GM12878 (cell line): ENCODE results near the gene KLHL24. TPM values are rescaled to one million over a fixed set of nuclear protein-coding genes. Genes with fewer than 3 reads are reported as not detected.
"Not testable (repeated sequence)": the region's sequence is repeated elsewhere in the genome, so short reads cannot be mapped to it uniquely, and the experiment has no call there.

Source experiments
- ATAC-seq: fragments of 200-7000 bp; cut with Tn5 transposase; 3 replicates; pipeline ENCODE4 v1.9.1; 2020; ENCODE audit warnings: mild to moderate bottlenecking, moderate library complexity
- BruUV-seq: library from RNA; stranded (reverse); fragments of 400-500 nt; replicated peaks from 2 replicates; lab custom pipeline; 2021; lab: Mats Ljungman, UMichigan
- CTCF ChIA-PET: fragments of 300-600 bp; sonication (Branson Sonifier 250); formaldehyde crosslinking; extraction: SDS; loops from one replicate; lab custom pipeline; 2021; ENCODE audit warnings: inconsistent platforms; lab: Yijun Ruan, JAX
- POLR2A ChIA-PET: fragments of 350-600 bp; formaldehyde crosslinking; extraction: SDS; loops from one replicate; lab custom pipeline; 2021; ENCODE audit warnings: inconsistent platforms; lab: Charles Lee
- RAD21 ChIA-PET: fragments of 300-600 bp; sonication (Branson Sonifier 250); formaldehyde crosslinking; loops from one replicate; lab custom pipeline; 2023; ENCODE audit warnings: antibody characterized with exemption; ENCODE audit not compliant: unreplicated experiment; lab: Charles Lee
- SMC1A ChIA-PET: fragments of 300-600 bp; sonication (Branson Sonifier 250); formaldehyde crosslinking; loops from one replicate; lab custom pipeline; 2023; ENCODE audit not compliant: unreplicated experiment, uncharacterized antibody; lab: Charles Lee
- DNase-seq: peaks from one replicate; pipeline ENCODE4 v3.0.0-alpha.2; 2011; ENCODE audit warnings: low read depth, low spot score
- FAIRE-seq: peaks from 3 replicates; lab custom pipeline; 2011; peaks lifted over from hg19 to GRCh38; lab: Jason Lieb, UNC
- H2AFZ ChIP-seq: 2 replicates; pipeline ENCODE4 v1.6.0; 2011; ENCODE audit warnings: low read depth, low read length, control low read depth; ENCODE audit not compliant: control insufficient read depth
- H3K27ac ChIP-seq: 2 replicates; pipeline ENCODE4 v1.5.1; 2011; ENCODE audit warnings: control low read depth; ENCODE audit not compliant: control insufficient read depth, insufficient read depth
- H3K27me3 ChIP-seq, 2 experiments: replicated peaks in 1 of 2; 2 replicates each; pipeline versions ENCODE4 v1.6.0 to v1.6.1; 2011; ENCODE audit warnings: low read length in 1 of 2; ENCODE audit not compliant: control insufficient read depth in 2 of 2, insufficient read depth in 2 of 2
- H3K36me3 ChIP-seq, 2 experiments: 2 replicates each; pipeline ENCODE4 v1.5.1; 2011; ENCODE audit warnings: low read length in 1 of 2; ENCODE audit not compliant: control insufficient read depth in 2 of 2, insufficient read depth in 2 of 2
- H3K4me1 ChIP-seq: 2 replicates; pipeline ENCODE4 v1.6.1; 2011; ENCODE audit warnings: mild to moderate bottlenecking, low read length, moderate library complexity, mixed read lengths; ENCODE audit not compliant: control insufficient read depth, insufficient read depth
- H3K4me2 ChIP-seq: 2 replicates; pipeline ENCODE4 v1.6.0; 2011; ENCODE audit warnings: control low read depth; ENCODE audit not compliant: control insufficient read depth, insufficient read depth
- H3K4me3 ChIP-seq: fragments of 200-600 bp; sonication (generic); 2 replicates; pipeline ENCODE4 v1.5.1; 2016
- H3K79me2 ChIP-seq: 2 replicates; pipeline ENCODE4 v1.6.0; 2011; ENCODE audit warnings: low read length; ENCODE audit not compliant: control insufficient read depth, insufficient read depth
- H3K9ac ChIP-seq: 2 replicates; pipeline ENCODE4 v1.8.0; 2011; ENCODE audit warnings: low read length, control low read depth, mixed read lengths; ENCODE audit not compliant: control insufficient read depth, insufficient read depth
- H3K9me3 ChIP-seq: replicated peaks from 3 replicates; pipeline ENCODE4 v1.5.1; 2011; ENCODE audit warnings: mild to moderate bottlenecking, low read length; ENCODE audit not compliant: control insufficient read depth, insufficient read depth
- H4K20me1 ChIP-seq: 2 replicates; pipeline ENCODE4 v1.6.0; 2011; ENCODE audit not compliant: control insufficient read depth, insufficient read depth
- DPF2 ChIP-seq: fragments of 450-650 bp; IDR thresholded peaks from 2 replicates; pipeline ENCODE4 v1.6.1; 2017; ENCODE audit warnings: mild to moderate bottlenecking
- STAT1 ChIP-seq: fragments of 450-650 bp; conservative IDR thresholded peaks from 2 replicates; pipeline ENCODE4 v1.6.1; 2014; ENCODE audit warnings: antibody characterized with exemption, mild to moderate bottlenecking
- TCF7 ChIP-seq: IDR thresholded peaks from 2 replicates; pipeline ENCODE4 v1.6.1; 2014; ENCODE audit warnings: antibody characterized with exemption, borderline replicate concordance
- WGBS: methylation state at CpG from one replicate; pipeline ENCODE4 v1.1.6; 2016; ENCODE audit warnings: low lambda C conversion rate; ENCODE audit not compliant: insufficient replicate concordance, insufficient coverage; ENCODE audit errors: missing lambda C conversion rate; 5-methylcytosine and 5-hydroxymethylcytosine counted together
- in situ Hi-C: fragments of 300-500 bp; cut with MboI; formaldehyde crosslinking; loops from 9 replicates; pipeline ENCODE4 v1.14.3; 2018; ENCODE audit warnings: mixed read lengths
- intact Hi-C: fragments of 100-400 bp; cut with micrococcal nuclease; formaldehyde crosslinking; loops from one replicate; pipeline ENCODE4 v1.14.2; 2022; ENCODE audit not compliant: unreplicated experiment
- polyA plus RNA-seq, 11 experiments: library from polyadenylated mRNA; depleted of rRNA in 4 of 11; unstranded in 6 of 11; stranded (reverse) in 5 of 11; fragments of >200 nt; fragmentation: Nextera tagmentation in 4 of 11; fragmentation: Illumina TruSeq in 1 of 11; extraction: Ambion mirVana in 4 of 11; extraction: Trizol in 1 of 11; gene quantifications; 1 replicate in 1 of 11; 2 replicates in 10 of 11; pipeline versions ENCODE4 v1.2.1 to v1.2.3, GENCODE V29; 2011 to 2016; ENCODE audit warnings: inconsistent platforms in 2 of 11, missing spikeins in 2 of 11, low read depth in 1 of 11
- total RNA-seq, 4 experiments: library from RNA; depleted of rRNA in 3 of 4; stranded (reverse); fragments of >200 nt in 3 of 4; fragmentation: Illumina TruSeq in 1 of 4; extraction: Trizol in 1 of 4; gene quantifications; 2 replicates each; pipeline versions ENCODE4 v1.2.1 to v1.2.3, GENCODE V29; 2013 to 2021

KLHL24 gene
- total and polyA plus RNA-seq, 10 of the 15 experiments (the other 5 are each of a cell fraction or from before 2014, with no cell fraction given): 0.91 to 24.3 (median 5.3) TPM

DNA sequence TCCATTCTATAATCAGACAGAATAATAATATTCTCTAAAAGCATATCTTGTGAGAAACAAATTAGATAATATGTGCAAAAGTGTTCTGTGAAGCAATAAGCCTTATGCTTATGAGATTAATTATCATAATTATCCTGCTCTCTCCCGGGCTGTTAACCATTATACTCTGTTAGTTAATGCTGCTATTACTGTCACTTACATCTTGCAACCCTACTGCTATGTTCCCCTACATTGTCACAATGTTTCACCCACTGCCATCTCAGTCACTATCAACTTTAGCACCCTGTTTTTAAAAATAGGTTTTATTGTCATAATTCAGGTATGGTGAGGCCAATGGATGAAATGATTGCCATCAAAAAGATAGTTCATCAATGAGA lies 15.2 kb upstream of the KLHL24 start:
- H3K27ac ChIP-seq: no peak overlapping the region
- H3K9ac ChIP-seq: no peak overlapping the region
- FAIRE-seq (no peak), ATAC-seq (no peak)
- POLR2A ChIA-PET: no interaction called here
- H3K4me3 ChIP-seq: no peak overlapping the region
- intact Hi-C loops: no loop called here
- CTCF ChIA-PET: no interaction called here
- RAD21 ChIA-PET: no interaction called here
- no peak overlapping the region for H2AFZ ChIP-seq
- in situ Hi-C loops: no loop called here
- TF ChIP-seq STAT1 (no peak), TCF7 (no peak), DPF2 (no peak)
- TF ChIP-seq, all 136 proteins: peak for 0
- Histone ChIP-seq H3K27me3 (peaks cover 0 to 3% of the 10 kb centered on the region in 2 experiments; a peak in 1 of 4 replicates), H3K79me2 (no peaks in the 10 kb centered on the region), H3K36me3 (no peaks in the 10 kb centered on the region), H3K4me1 (no peaks in the 10 kb centered on the region), H4K20me1 (no peaks in the 10 kb centered on the region), H3K9me3 (no peaks in the 10 kb centered on the region), H3K4me2 (no peak overlapping the region)
- SMC1A ChIA-PET: interaction anchor here (0.6 kb wide), 1 partner anchor 32 kb away, joined by 3 read pairs; no protein-coding TSS in a partner anchor
- WGBS: 11% methylated on average over 1 of the region's 1 CpG
- no TSS peak for BruUV-seq
- DNase-seq: no peak

DNA sequence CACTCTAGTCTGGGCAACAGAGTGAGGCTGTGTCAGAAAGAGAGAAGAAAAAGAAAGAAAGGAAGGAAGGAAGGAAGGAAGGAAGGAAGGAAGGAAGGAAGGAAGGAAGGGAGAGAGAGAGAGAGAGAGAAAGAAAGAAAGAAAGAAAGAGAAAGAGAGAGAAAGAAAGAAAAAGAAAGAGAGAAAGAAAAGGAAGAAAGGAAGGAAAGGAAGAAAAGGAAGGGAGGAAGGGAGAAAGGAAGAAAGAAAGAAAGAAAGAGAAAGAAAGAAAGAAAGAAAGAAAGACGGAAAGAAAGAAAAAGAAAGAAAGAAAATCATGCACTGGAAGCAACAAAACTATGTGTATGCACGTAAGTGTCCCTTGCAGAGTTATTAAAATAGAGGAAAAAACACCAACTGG lies 12.9 kb upstream of the KLHL24 start:
- 47% methylated on average over 2 of the region's 2 CpGs for WGBS
- H3K4me2 ChIP-seq, ATAC-seq, RAD21 ChIA-PET, H3K9ac ChIP-seq, H3K9me3 ChIP-seq, intact Hi-C loops, H3K4me1 ChIP-seq, POLR2A ChIA-PET, BruUV-seq, H3K27ac ChIP-seq, in situ Hi-C loops, H3K4me3 ChIP-seq, H2AFZ ChIP-seq, H4K20me1 ChIP-seq, H3K27me3 ChIP-seq, H3K79me2 ChIP-seq, H3K36me3 ChIP-seq, FAIRE-seq, DNase-seq: not testable (repeated sequence)
- CTCF ChIA-PET: interaction anchor here (1.4 to 1.6 kb wide), 2 partner anchors 11 to 194 kb away, joined by 3 read pairs; no protein-coding TSS in a partner anchor
- SMC1A ChIA-PET: interaction anchor here (1.3 kb wide), 1 partner anchor 12 kb away, joined by 5 read pairs; no protein-coding TSS in a partner anchor
